Endothelial cell of umbilical vein (primary cell): Measurements from ENCODE around the gene TTC9B. TPM values are rescaled to one million over a fixed set of nuclear protein-coding genes. Genes with fewer than 3 reads are reported as not detected.

Source experiments
- BruUV-seq: library from RNA; stranded (reverse); fragments of 400-500 nt; replicated peaks from 2 replicates; lab custom pipeline; 2021; lab: Mats Ljungman, UMichigan
- CTCF ChIA-PET: fragments of 300-600, 350-600 bp; sonication (Branson Sonifier 250); formaldehyde crosslinking; loops from one replicate; lab custom pipeline; 2021; ENCODE audit warnings: antibody characterized with exemption, inconsistent platforms; lab: Charles Lee
- POLR2A ChIA-PET: fragments of 300-600, 350-600 bp; sonication (Branson Sonifier 250); formaldehyde crosslinking; loops from one replicate; lab custom pipeline; 2021; ENCODE audit warnings: antibody characterized with exemption, inconsistent platforms; lab: Charles Lee
- DNase-seq: peaks from one replicate; pipeline ENCODE4 v3.0.0-alpha.2; 2011; ENCODE audit warnings: low read depth, low spot score
- FAIRE-seq: peaks from 2 replicates; lab custom pipeline; 2011; peaks lifted over from hg19 to GRCh38; lab: Jason Lieb, UNC
- H2AFZ ChIP-seq: 2 replicates; pipeline ENCODE4 v1.6.0; 2012; ENCODE audit warnings: low read depth, low read length, control low read depth, inconsistent platforms
- H3K27ac ChIP-seq: 2 replicates; pipeline ENCODE4 v1.5.1; 2011; ENCODE audit warnings: low read depth, mild to moderate bottlenecking, control low read depth, low read length, moderate library complexity; ENCODE audit not compliant: insufficient read depth
- H3K27me3 ChIP-seq, 2 experiments: 2 replicates each; pipeline versions ENCODE4 v1.6.0 to v1.6.1; 2011; ENCODE audit warnings: low read length in 2 of 2, mixed read lengths in 1 of 2; ENCODE audit not compliant: control insufficient read depth in 2 of 2, insufficient read depth in 2 of 2
- H3K36me3 ChIP-seq, 2 experiments: 2 replicates in 1 of 2; 3 replicates in 1 of 2; pipeline ENCODE4 v1.5.1; 2011; ENCODE audit warnings: low read length in 2 of 2, mild to moderate bottlenecking in 1 of 2, moderate library complexity in 1 of 2; ENCODE audit not compliant: control insufficient read depth in 2 of 2, insufficient read depth in 2 of 2; ENCODE audit errors: extremely low read depth in 1 of 2
- H3K4me1 ChIP-seq: 3 replicates; pipeline ENCODE4 v1.5.1; 2011; ENCODE audit warnings: mild to moderate bottlenecking, low read length; ENCODE audit not compliant: control insufficient read depth, insufficient read depth; ENCODE audit errors: extremely low read depth
- H3K4me2 ChIP-seq: 2 replicates; pipeline ENCODE4 v1.6.1; 2011; ENCODE audit warnings: low read length, control low read depth, mixed read lengths; ENCODE audit not compliant: insufficient read depth
- H3K4me3 ChIP-seq, 3 experiments: fragments of 200-600 bp in 1 of 3; sonication (generic), shearing (Covaris generic) in 1 of 3; replicated peaks in 1 of 3; 2 replicates each; pipeline ENCODE4 v1.5.1; 2011 to 2016; ENCODE audit warnings: control low read depth in 3 of 3, low read length in 3 of 3, mild to moderate bottlenecking in 2 of 3, inconsistent platforms in 1 of 3, low read depth in 1 of 3, moderate library complexity in 1 of 3; ENCODE audit not compliant: insufficient read depth in 1 of 3
- H3K79me2 ChIP-seq: 2 replicates; pipeline ENCODE4 v1.6.0; 2012; ENCODE audit warnings: low read length, inconsistent platforms; ENCODE audit not compliant: control insufficient read depth, insufficient read depth
- H3K9ac ChIP-seq: replicated peaks from 2 replicates; pipeline ENCODE3; 2011; ENCODE audit warnings: low read length, control low read depth; ENCODE audit not compliant: insufficient read depth; ENCODE audit errors: extremely low read depth
- H3K9me1 ChIP-seq: replicated peaks from 3 replicates; pipeline ENCODE4 v1.6.0; 2011; ENCODE audit warnings: mild to moderate bottlenecking, low read length; ENCODE audit not compliant: control insufficient read depth, insufficient read depth; ENCODE audit errors: extremely low read depth
- H3K9me3 ChIP-seq: replicated peaks from 2 replicates; pipeline ENCODE4 v1.5.1; 2012; ENCODE audit warnings: low read length, inconsistent platforms; ENCODE audit not compliant: control insufficient read depth, insufficient read depth
- H4K20me1 ChIP-seq: replicated peaks from 2 replicates; pipeline ENCODE3; 2011; ENCODE audit warnings: mild to moderate bottlenecking, low read length; ENCODE audit not compliant: control insufficient read depth, insufficient read depth; ENCODE audit errors: extremely low read depth
- CTCF ChIP-seq, 2 donors: IDR thresholded peaks; 1 replicate in 1 of 2; 2 replicates in 1 of 2; pipeline ENCODE4 v1.5.1; 2011; ENCODE audit warnings: low read length in 2 of 2, mild to moderate bottlenecking in 2 of 2, moderate library complexity in 2 of 2, control low read depth in 1 of 2, inconsistent platforms in 1 of 2, low read depth in 1 of 2; ENCODE audit not compliant: insufficient read depth in 1 of 2; ENCODE audit errors: extremely low read depth in 1 of 2
- EZH2 ChIP-seq: IDR thresholded peaks from 2 replicates; pipeline ENCODE4 v1.6.1; 2012; ENCODE audit warnings: borderline replicate concordance, low read depth, mild to moderate bottlenecking, moderate library complexity, low read length, inconsistent platforms; ENCODE audit not compliant: severe bottlenecking
- FOS ChIP-seq: IDR thresholded peaks from 2 replicates; pipeline ENCODE4 v1.6.1; 2011; ENCODE audit warnings: mild to moderate bottlenecking, low read length, moderate library complexity, borderline replicate concordance; ENCODE audit not compliant: insufficient read depth
- GATA2 ChIP-seq: IDR thresholded peaks from 2 replicates; pipeline ENCODE4 v1.7.0; 2011; ENCODE audit warnings: low read depth, mild to moderate bottlenecking, moderate library complexity, mixed read lengths, low read length; ENCODE audit not compliant: insufficient read length, insufficient read depth
- JUN ChIP-seq: IDR thresholded peaks from 2 replicates; pipeline ENCODE4 v1.6.1; 2011; ENCODE audit warnings: borderline replicate concordance, low read depth; ENCODE audit not compliant: insufficient read length, insufficient read depth
- MAX ChIP-seq: IDR thresholded peaks from 2 replicates; pipeline ENCODE4 v1.6.1; 2011; ENCODE audit not compliant: insufficient read depth, insufficient read length
- MYC ChIP-seq: IDR thresholded peaks from one replicate; pipeline ENCODE4 v1.6.1; 2011; ENCODE audit warnings: mild to moderate bottlenecking, low read depth, low read length
- POLR2A ChIP-seq: IDR thresholded peaks from 2 replicates; pipeline ENCODE4 v1.6.1; 2012; ENCODE audit warnings: low read depth, mild to moderate bottlenecking, control low read depth, low read length
- POLR2AphosphoS5 ChIP-seq: IDR thresholded peaks from 2 replicates; pipeline ENCODE4 v1.6.1; 2012; ENCODE audit warnings: low read depth, mild to moderate bottlenecking, control low read depth, low read length, moderate library complexity; ENCODE audit not compliant: insufficient read depth
- dilution Hi-C: fragments of 300-500 bp; cut with MboI; formaldehyde crosslinking; loops from one replicate; pipeline ENCODE4 v1.15.0; 2019; ENCODE audit warnings: low sequenced_read_pairs; ENCODE audit not compliant: extremely low pct_ligation_motif_present
- intact Hi-C: fragments of 100-400 bp; cut with micrococcal nuclease; formaldehyde crosslinking; loops from one replicate; pipeline ENCODE4 v1.10.0; 2022
- polyA plus RNA-seq, 4 experiments: library from polyadenylated mRNA; depleted of rRNA in 3 of 4; stranded (reverse) in 3 of 4; unstranded in 1 of 4; fragments of >200 nt; gene quantifications; 2 replicates each; pipeline versions ENCODE4 v1.2.1 to v1.2.3, GENCODE V29; 2011 to 2012; ENCODE audit warnings: missing spikeins in 1 of 4
- total RNA-seq: library from RNA; stranded (reverse); gene quantifications from 2 replicates; pipeline ENCODE4 v1.2.3, GENCODE V29; 2021

TTC9B gene
- total and polyA plus RNA-seq, 2 donors (not counting 3 experiments of a cell fraction or from before 2014, with no cell fraction given), result not detected

GRCh38 chr19:40234429-40235237 is 16.4 kb upstream of the TTC9B start:
- CTCF ChIA-PET, result no interaction called here

GRCh38 chr19:40233811-40234389 is 15.7 kb upstream of the TTC9B start:
- dilution Hi-C loops, result no loop called here
- BruUV-seq, result no TSS peak
- Histone ChIP-seq H3K9ac (no peak overlapping the region), H3K4me3 (no peak overlapping the region), H4K20me1 (no peaks in the 10 kb centered on the region), H3K4me2 (no peak overlapping the region), H3K79me2 (no peaks in the 10 kb centered on the region), H3K36me3 (peaks cover 0 to 25% of the 10 kb centered on the region in 2 experiments), H3K27me3 (peaks cover 0 to 1% of the 10 kb centered on the region in 2 experiments), H3K9me1 (no peaks in the 10 kb centered on the region), H3K27ac (no peak overlapping the region), H2AFZ (no peak overlapping the region), H3K9me3 (no peaks in the 10 kb centered on the region), H3K4me1 (peaks cover 23% of the 10 kb centered on the region)
- TF ChIP-seq FOS (no peak), JUN (no peak), MAX (no peak), MYC (no peak), GATA2 (no peak), EZH2 (no peak), POLR2A (no peak), CTCF (IDR thresholded peaks at IDR 0.05; ENCODE audit: extremely low read depth in 1 of 2, insufficient read depth in 1 of 2, low read depth in 1 of 2, low read length in 2 of 2) (no peak), POLR2AphosphoS5 (no peak)
- no peak for DNase-seq
- ChIA-PET CTCF (no interaction called here), POLR2A (no interaction called here)
- no peak for FAIRE-seq
- intact Hi-C loops, result no loop called here

More at GRCh38 chr19:40234429-40235237, 16.4 kb upstream of the TTC9B start:
- POLR2A ChIA-PET, result no interaction called here
- Histone ChIP-seq H4K20me1 (no peaks in the 10 kb centered on the region), H3K4me1 (peaks cover 16% of the 10 kb centered on the region), H3K27ac (no peak overlapping the region), H3K9ac (no peak overlapping the region), H3K9me1 (no peaks in the 10 kb centered on the region), H3K27me3 (no peaks in the 10 kb centered on the region), H2AFZ (no peak overlapping the region), H3K79me2 (no peaks in the 10 kb centered on the region), H3K4me2 (no peak overlapping the region), H3K4me3 (no peak overlapping the region), H3K9me3 (no peaks in the 10 kb centered on the region), H3K36me3 (peaks cover 4 to 31% of the 10 kb centered on the region in 2 experiments)
- intact Hi-C loops (no loop called here), dilution Hi-C loops (no loop called here)
- no TSS peak for BruUV-seq
- FAIRE-seq, result no peak
- no peak for DNase-seq
- no peak for TF ChIP-seq MAX
- no peak for TF ChIP-seq POLR2AphosphoS5
